Naive thymus-derived CD4-positive, alpha-beta T cell (primary cell): ENCODE measurements around the gene USH1G. TPM values are rescaled to one million over a fixed set of nuclear protein-coding genes. Genes with fewer than 3 reads are reported as not detected.

ENCODE experiments used
- ATAC-seq: fragments of 150-1000 bp; cut with Tn5 transposase; 2 replicates; pipeline ENCODE4 v1.10.0; 2021; ENCODE audit warnings: mild to moderate bottlenecking, moderate library complexity
- CTCF ChIA-PET: fragments of 350-600 bp; sonication (Branson Sonifier 250); formaldehyde crosslinking; loops from one replicate; lab custom pipeline; 2021; ENCODE audit warnings: antibody characterized with exemption; lab: Charles Lee
- POLR2A ChIA-PET: fragments of 350-600 bp; sonication (Branson Sonifier 250); formaldehyde crosslinking; loops from one replicate; lab custom pipeline; 2021; ENCODE audit warnings: antibody characterized with exemption, inconsistent platforms; lab: Charles Lee
- DNase-seq, 9 donors: peaks; one replicate each; pipeline versions ENCODE4 v3.0.0 to v3.0.0-alpha.2; 2020 to 2022; ENCODE audit warnings: mixed read lengths in 1 of 9
- H3K27ac ChIP-seq: one replicate; pipeline ENCODE4 v1.7.0; 2013; ENCODE audit warnings: mild to moderate bottlenecking, low read depth, low read length, moderate library complexity
- H3K27me3 ChIP-seq, 2 donors: one replicate each; pipeline ENCODE4 v1.7.0; 2013; ENCODE audit warnings: low read length in 2 of 2, mild to moderate bottlenecking in 2 of 2, moderate library complexity in 2 of 2; ENCODE audit not compliant: control insufficient read depth in 2 of 2, insufficient read depth in 2 of 2
- H3K36me3 ChIP-seq, 3 experiments: 1 replicate in 2 of 3; 2 replicates in 1 of 3; pipeline ENCODE4 v1.7.0; 2013; ENCODE audit warnings: low read length in 3 of 3, mild to moderate bottlenecking in 3 of 3, moderate library complexity in 1 of 3; ENCODE audit not compliant: insufficient read depth in 3 of 3, control insufficient read depth in 2 of 3
- H3K4me1 ChIP-seq, 2 donors: one replicate each; pipeline ENCODE4 v1.7.0; 2013; ENCODE audit warnings: low read length in 2 of 2, mild to moderate bottlenecking in 2 of 2, moderate library complexity in 1 of 2; ENCODE audit not compliant: control insufficient read depth in 2 of 2, insufficient read depth in 2 of 2
- H3K4me3 ChIP-seq: 2 replicates; pipeline ENCODE4 v1.7.0; 2013; ENCODE audit warnings: mild to moderate bottlenecking, low read length
- H3K9me3 ChIP-seq, 3 experiments: 1 replicate in 2 of 3; 2 replicates in 1 of 3; pipeline ENCODE4 v1.7.0; 2013; ENCODE audit warnings: low read length in 3 of 3; ENCODE audit not compliant: control insufficient read depth in 2 of 3
- H3K27ac Mint-ChIP-seq, 9 donors: one replicate each; pipeline ENCODE4 v1.8.0; 2020 to 2022; ENCODE audit warnings: mixed read lengths in 9 of 9, mild to moderate bottlenecking in 8 of 9, moderate library complexity in 5 of 9, inconsistent platforms in 2 of 9
- H3K27me3 Mint-ChIP-seq, 5 donors: one replicate each; pipeline ENCODE4 v1.8.0; 2021 to 2022; ENCODE audit warnings: mixed read lengths in 5 of 5, mild to moderate bottlenecking in 1 of 5
- H3K36me3 Mint-ChIP-seq, 5 donors: one replicate each; pipeline ENCODE4 v1.8.0; 2020 to 2022; ENCODE audit warnings: mixed read lengths in 5 of 5, mild to moderate bottlenecking in 3 of 5, inconsistent platforms in 1 of 5
- H3K4me1 Mint-ChIP-seq, 7 donors: one replicate each; pipeline ENCODE4 v1.8.0; 2020 to 2022; ENCODE audit warnings: mixed read lengths in 7 of 7, mild to moderate bottlenecking in 3 of 7, inconsistent platforms in 1 of 7
- H3K4me3 Mint-ChIP-seq, 10 donors: one replicate each; pipeline ENCODE4 v1.8.0; 2020 to 2022; ENCODE audit warnings: mild to moderate bottlenecking in 10 of 10, mixed read lengths in 10 of 10, moderate library complexity in 6 of 10, inconsistent platforms in 2 of 10
- H3K9me3 Mint-ChIP-seq, 11 donors: one replicate each; pipeline ENCODE4 v1.8.0; 2020 to 2022; ENCODE audit warnings: mixed read lengths in 11 of 11, mild to moderate bottlenecking in 4 of 11, inconsistent platforms in 1 of 11, moderate library complexity in 1 of 11
- intact Hi-C, 2 donors: fragments of 100-400 bp; cut with micrococcal nuclease; formaldehyde crosslinking; loops; one replicate each; pipeline ENCODE4 v1.15.1; 2023
- polyA plus RNA-seq, 2 donors: library from polyadenylated mRNA; unstranded; fragments of 300-500 nt; fragmentation: Illumina TruSeq; gene quantifications; one replicate each; pipeline ENCODE4 v1.2.3, GENCODE V29; 2021
- total RNA-seq, 6 experiments: library from RNA in 5 of 6; stranded (reverse) in 5 of 6; gene quantifications; 1 replicate in 5 of 6; 2 replicates in 1 of 6; pipeline ENCODE4 v1.2.3 and lab custom pipeline; 2021 to 2026

The USH1G gene
- total and polyA plus RNA-seq, 7 experiments from 2014 or later = not detected

GRCh38 chr17:74901353-74902135, 21.5 kb downstream of the USH1G start:
- no peak for ATAC-seq
- CTCF ChIA-PET = no interaction called here
- no peak overlapping the region for H3K27ac Mint-ChIP-seq

DNA sequence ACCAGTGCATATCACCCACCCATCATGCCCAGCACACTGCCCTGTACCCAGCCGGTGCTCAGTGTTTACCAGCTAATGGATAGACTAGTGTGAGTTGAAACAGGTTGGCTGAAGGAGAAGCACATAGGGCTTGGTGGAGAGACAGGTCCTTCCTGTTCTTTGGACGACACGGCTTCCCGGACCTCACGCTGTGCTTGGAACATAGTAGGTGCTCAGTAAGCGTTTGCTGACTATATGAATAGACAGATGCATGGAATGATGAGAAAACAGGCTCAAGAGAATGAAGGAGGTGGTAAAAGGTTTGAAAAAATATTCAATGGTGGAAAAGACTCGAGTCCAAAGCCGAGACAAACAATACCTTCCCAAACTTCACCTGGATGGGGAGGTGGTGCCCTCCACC, 22.8 kb downstream of the USH1G start:
- H3K27me3 Mint-ChIP-seq = peaks cover 9 to 34% (median 20%) of the 10 kb centered on the region in 5 donors
- no peaks in the 10 kb centered on the region for H3K27me3 ChIP-seq
- H3K9me3 ChIP-seq = no peaks in the 10 kb centered on the region
- ATAC-seq (no peak), DNase-seq (no peak)
- H3K9me3 Mint-ChIP-seq = no peaks in the 10 kb centered on the region
- POLR2A ChIA-PET = interaction anchor here (0.6 kb wide), 1 partner anchor 158 kb away, joined by 3 read pairs; no protein-coding TSS in a partner anchor
- H3K4me1 Mint-ChIP-seq = peaks cover 0 to 1% (median 0%) of the 10 kb centered on the region in 7 donors
- no peak overlapping the region for H3K27ac Mint-ChIP-seq
- H3K4me3 Mint-ChIP-seq = no peak overlapping the region
- no peaks in the 10 kb centered on the region for H3K36me3 Mint-ChIP-seq
- H3K4me1 ChIP-seq = no peaks in the 10 kb centered on the region
- CTCF ChIA-PET = no interaction called here
- H3K27ac ChIP-seq = no peak overlapping the region
- intact Hi-C loops = no loop called here
- H3K36me3 ChIP-seq = no peaks in the 10 kb centered on the region
- H3K4me3 ChIP-seq = no peak overlapping the region

More at GRCh38 chr17:74901353-74902135, 21.5 kb downstream of the USH1G start:
- intact Hi-C loops = no loop called here
- Mint-ChIP-seq H3K4me1 (peaks cover 0 to 7% (median 3%) of the 10 kb centered on the region in 7 donors), H3K36me3 (no peaks in the 10 kb centered on the region), H3K4me3 (no peak overlapping the region), H3K27me3 (peaks cover 3 to 25% (median 8%) of the 10 kb centered on the region in 5 donors), H3K9me3 (no peaks in the 10 kb centered on the region)
- Histone ChIP-seq H3K4me3 (no peak overlapping the region), H3K27me3 (no peaks in the 10 kb centered on the region), H3K4me1 (no peaks in the 10 kb centered on the region), H3K36me3 (no peaks in the 10 kb centered on the region), H3K9me3 (no peaks in the 10 kb centered on the region), H3K27ac (no peak overlapping the region)
- DNase-seq = no peak
- POLR2A ChIA-PET = no interaction called here

- POLR2A ChIA-PET = interaction anchor here (0.6 kb wide), 1 partner anchor 146 kb away, joined by 3 read pairs; no protein-coding TSS in a partner anchor
- Mint-ChIP-seq H3K4me1 (peaks cover 0 to 11% (median 4%) of the 10 kb centered on the region in 7 donors), H3K4me3 (no peak overlapping the region), H3K27me3 (peaks cover 25 to 46% (median 35%) of the 10 kb centered on the region in 5 donors), H3K27ac (no peak overlapping the region), H3K9me3 (no peaks in the 10 kb centered on the region), H3K36me3 (peaks cover 0 to 1% (median 0%) of the 10 kb centered on the region in 5 donors)
- H3K4me1 ChIP-seq = no peaks in the 10 kb centered on the region
- ATAC-seq (no peak), DNase-seq (no peak)
- no peaks in the 10 kb centered on the region for H3K9me3 ChIP-seq
- CTCF ChIA-PET = no interaction called here
- no peaks in the 10 kb centered on the region for H3K36me3 ChIP-seq
- intact Hi-C loops = no loop called here
- peaks cover 0 to 6% of the 10 kb centered on the region in 2 donors for H3K27me3 ChIP-seq
- H3K27ac ChIP-seq = no peak overlapping the region
- H3K4me3 ChIP-seq = no peak overlapping the region
These were observed 24.6 kb downstream of the USH1G start for GRCh38 chr17:74898376-74898946.

DNA sequence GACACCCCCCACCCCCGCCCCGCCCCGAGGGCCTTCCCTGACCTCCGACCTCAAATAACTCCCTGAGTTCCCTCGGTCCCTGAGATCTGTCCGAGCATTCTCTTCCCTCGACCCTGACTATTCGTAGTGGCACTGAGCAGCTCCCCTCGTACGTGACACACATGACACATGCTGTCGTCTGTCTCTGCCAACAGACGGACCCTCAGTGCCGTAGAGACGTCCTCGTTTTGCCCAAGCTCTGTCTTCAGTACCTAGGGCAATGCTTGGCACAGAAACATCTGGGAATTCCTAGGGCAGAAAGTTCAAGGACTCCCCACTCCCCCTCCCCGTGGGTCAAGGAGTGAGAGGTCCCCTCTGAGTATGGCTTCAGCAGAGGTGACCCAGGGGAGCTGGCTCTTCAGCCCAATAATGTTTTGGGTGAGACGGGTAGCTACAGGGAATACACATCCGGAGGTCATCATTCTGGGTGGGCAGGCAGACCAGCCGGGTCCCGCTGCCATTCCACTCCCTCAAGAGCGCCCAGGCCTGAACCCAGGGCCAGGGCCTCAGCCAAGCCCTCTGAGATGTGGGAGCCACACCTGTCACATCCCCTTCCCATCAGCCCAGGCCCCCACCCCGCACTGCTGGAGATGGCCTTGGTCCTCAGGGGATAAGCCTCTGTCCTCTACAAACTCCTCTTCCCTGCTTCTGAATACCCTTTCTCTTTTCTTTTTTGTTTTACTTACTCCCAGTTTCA, 29.0 kb downstream of the USH1G start:
- peaks cover 0 to 11% of the 10 kb centered on the region in 2 donors for H3K27me3 ChIP-seq
- Mint-ChIP-seq H3K4me1 (peaks cover 0 to 11% (median 6%) of the 10 kb centered on the region in 7 donors), H3K4me3 (peak overlapping the region in 9 of 10 donors; percentile 58 to 80 (median 73)), H3K9me3 (peaks cover 0 to 2% (median 0%) of the 10 kb centered on the region in 11 donors), H3K36me3 (peaks cover 0 to 1% (median 0%) of the 10 kb centered on the region in 5 donors), H3K27ac (no peak overlapping the region), H3K27me3 (peaks cover 30 to 59% (median 37%) of the 10 kb centered on the region in 5 donors)
- no peak for DNase-seq
- H3K4me1 ChIP-seq = no peaks in the 10 kb centered on the region
- H3K9me3 ChIP-seq = no peaks in the 10 kb centered on the region
- ATAC-seq = no peak
- no peak overlapping the region for H3K4me3 ChIP-seq
- ChIA-PET CTCF (interaction anchor here (0.6 kb wide), 1 partner anchor 103 kb away, joined by 4 read pairs; no protein-coding TSS in a partner anchor), POLR2A (interaction anchor here (0.7 kb wide), 1 partner anchor 395 kb away, joined by 3 read pairs; no protein-coding TSS in a partner anchor)
- no peak overlapping the region for H3K27ac ChIP-seq
- intact Hi-C loops = no loop called here
- no peaks in the 10 kb centered on the region for H3K36me3 ChIP-seq

DNA sequence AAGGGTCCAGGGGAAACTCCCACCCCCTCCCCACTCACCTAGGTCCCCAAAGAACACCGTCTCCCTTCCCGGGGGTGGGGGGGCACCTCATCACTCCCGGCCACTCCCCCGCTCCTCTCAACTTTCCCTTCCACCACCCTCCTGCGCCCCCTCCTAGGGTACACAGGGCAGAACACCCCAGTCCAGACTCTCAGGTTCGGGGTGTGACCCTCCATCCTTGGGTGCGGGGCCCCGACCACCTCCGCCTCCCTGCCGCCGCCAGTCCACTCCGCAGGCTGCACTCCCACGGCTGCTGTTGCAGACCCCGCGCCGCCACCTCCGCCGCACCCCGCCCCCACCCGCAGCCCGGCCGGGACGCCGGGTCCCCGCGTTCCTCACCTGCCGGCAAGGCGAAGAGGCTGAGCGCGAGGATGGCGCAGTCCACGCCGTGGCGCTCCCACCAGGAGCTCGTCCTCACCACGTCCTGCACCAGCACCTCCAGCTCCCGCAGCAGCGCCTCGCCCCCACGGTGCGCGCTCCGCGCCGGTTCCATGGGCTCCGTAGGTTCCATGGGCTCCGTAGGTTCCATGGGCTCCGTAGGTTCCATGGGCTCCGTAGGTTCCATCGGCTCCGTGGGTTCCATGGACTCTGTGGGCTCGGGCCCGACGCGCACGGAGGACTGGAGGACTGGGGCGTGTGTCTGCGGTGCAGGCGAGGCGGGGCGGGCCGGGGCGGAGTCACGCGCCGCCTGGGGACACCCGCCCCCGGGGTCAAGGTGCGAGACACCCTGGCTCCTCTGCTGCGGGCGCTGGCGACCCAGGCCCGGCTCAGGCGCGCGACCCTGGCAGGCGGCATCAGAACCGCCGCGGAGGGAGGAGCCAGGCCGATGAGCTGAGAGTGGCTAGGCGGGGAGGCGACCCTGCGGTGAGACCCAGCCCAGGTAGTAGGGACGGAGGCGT, 29.8 kb downstream of the USH1G start, which contains the start of gene FADS6:
Gene FADS6 (minus strand): TSS at position 660 of the 938 bp plus-strand sequence. CDS start 38 bp downstream, at position 622.
- POLR2A ChIA-PET = no interaction called here
- Histone ChIP-seq H3K36me3 (no peaks in the 10 kb centered on the region), H3K27ac (no peak within 1 kb of the TSS), H3K4me1 (no peaks in the 10 kb centered on the region), H3K9me3 (no peaks in the 10 kb centered on the region), H3K27me3 (peaks cover 0 to 11% of the 10 kb centered on the region in 2 donors), H3K4me3 (no peak within 1 kb of the TSS)
- Mint-ChIP-seq H3K9me3 (peaks cover 0 to 2% (median 0%) of the 10 kb centered on the region in 11 donors), H3K27ac (no peak within 1 kb of the TSS), H3K27me3 (peaks cover 30 to 59% (median 37%) of the 10 kb centered on the region in 5 donors), H3K4me3 (peak within 1 kb of the TSS; percentile 10 to 80 (median 72)), H3K36me3 (peaks cover 0 to 1% (median 0%) of the 10 kb centered on the region in 5 donors), H3K4me1 (peaks cover 0 to 11% (median 6%) of the 10 kb centered on the region in 7 donors)
- CTCF ChIA-PET = no interaction called here
- intact Hi-C loops = no loop called here
- DNase-seq (peak in 2 of 9 donors; percentile 10), ATAC-seq (peak; percentile 57)
